Measurements from ENCODE around the gene HEATR5A. TPM values are rescaled to one million over a fixed set of nuclear protein-coding genes. Genes with fewer than 3 reads are reported as not detected.

Gene HEATR5A
- total and polyA plus RNA-seq, 9 of the 15 experiments (the other 6 are each of a cell fraction or from before 2014, with no cell fraction given): 8.0 to 50.9 (median 23.0) TPM

- TF ChIP-seq CBFB (CRISPR knock-in tag; IDR thresholded peaks at IDR 0.05) (no peak), PML (IDR thresholded peaks at IDR 0.05; ENCODE audit: low read length) (peak; percentile 39; the same call in 1 of the 2 replicates), ZNF586 (CRISPR knock-in tag; conservative IDR thresholded peaks at IDR 0.05) (no peak), FOXP1 (CRISPR knock-in tag; IDR thresholded peaks at IDR 0.05) (no peak), CREB3L1 (IDR thresholded peaks at IDR 0.05; ENCODE audit: borderline replicate concordance, low read depth) (peak; percentile 20), MAFG (tag; conservative IDR thresholded peaks at IDR 0.05) (no peak), XRCC5 (IDR thresholded peaks at IDR 0.05; ENCODE audit: low read depth, low read length) (no peak), ZNF175 (CRISPR knock-in tag; IDR thresholded peaks at IDR 0.05; ENCODE audit: low read depth) (no peak), WHSC1 (IDR thresholded peaks at IDR 0.05; ENCODE audit: low read length) (no peak), RFX1 (IDR thresholded peaks at IDR 0.05) (no peak), TAL1 (IDR thresholded peaks at IDR 0.05) (no peak), ZNF431 (CRISPR knock-in tag; IDR thresholded peaks at IDR 0.05) (no peak), SMARCE1 (IDR thresholded peaks at IDR 0.05) (no peak), NFYB (IDR thresholded peaks at IDR 0.05; ENCODE audit: extremely low read depth, insufficient read length) (no peak), ZNF717 (CRISPR knock-in tag; IDR thresholded peaks at IDR 0.05) (no peak), ZNF740 (CRISPR knock-in tag; IDR thresholded peaks at IDR 0.05) (no peak), ZNF740 (tag; IDR thresholded peaks at IDR 0.05) (no peak), SMARCA5 (IDR thresholded peaks at IDR 0.05) (no peak), PRDM10 (IDR thresholded peaks at IDR 0.05; ENCODE audit: partially characterized antibody) (peak; percentile 96), ZNF197 (CRISPR knock-in tag; IDR thresholded peaks at IDR 0.05; ENCODE audit: low read depth) (no peak), ZNF311 (CRISPR knock-in tag; IDR thresholded peaks at IDR 0.05) (no peak), ILK (tag; IDR thresholded peaks at IDR 0.05; ENCODE audit: borderline replicate concordance, low read depth) (no peak), FOSL1 (tag; conservative IDR thresholded peaks at IDR 0.05) (0 out of 2 replicates have a peak, but pooled peaks have one; percentile 19), ZBTB17 (CRISPR knock-in tag; IDR thresholded peaks at IDR 0.05) (peak; percentile 53; the same call in 1 of the 2 replicates)
These were observed 36.7 kb upstream of the HEATR5A start, which contains the start of gene DTD2 (continued) for GRCh38 chr14:31456841-31457664.
